Measurements from ENCODE around the gene PRSS56. TPM values are rescaled to one million over a fixed set of nuclear protein-coding genes. Genes with fewer than 3 reads are reported as not detected.

PRSS56 gene
- total and polyA plus RNA-seq, 2 of the 8 experiments (the other 6 are each of a cell fraction or from before 2014, with no cell fraction given) = 0.03 TPM; not detected in 1

GRCh38 chr2:232562515-232563151, 42.4 kb downstream of the PRSS56 start:
- Histone ChIP-seq H4K8ac (ENCODE audit: extremely low read depth, insufficient read depth, low read length) (no peak overlapping the region), H3K18ac (ENCODE audit: extremely low read depth, low read length) (no peak overlapping the region), H3K4me2 (ENCODE audit: insufficient read depth in 1 of 2, low read depth in 2 of 2, low read length in 2 of 2) (no peak overlapping the region), H2AFZ (ENCODE audit: low read length) (no peak overlapping the region), H4K5ac (ENCODE audit: insufficient read length, low read depth, low read length) (no peak overlapping the region), H3K4me1 (replicated peaks in 1 of 4; ENCODE audit: control insufficient read depth in 3 of 4, insufficient read depth in 4 of 4, low read length in 3 of 4) (no peaks in the 10 kb centered on the region), H2BK120ac (replicated peaks; ENCODE audit: low read depth, low read length) (no peak overlapping the region), H2AK5ac (ENCODE audit: low read depth, low read length) (no peak overlapping the region), H2BK12ac (ENCODE audit: low read depth, low read length) (no peak overlapping the region), H2BK15ac (ENCODE audit: low read length) (no peak overlapping the region), H3K56ac (replicated peaks; ENCODE audit: insufficient read length, low read depth, low read length) (no peak overlapping the region), H2BK5ac (ENCODE audit: low read depth, low read length) (no peak overlapping the region), H3K14ac (ENCODE audit: insufficient read length) (no peak overlapping the region), H3K79me1 (ENCODE audit: low read depth, low read length) (peaks cover 2% of the 10 kb centered on the region; the same call in 1 of the 2 replicates), H3K9ac (replicated peaks in 1 of 4; ENCODE audit: extremely low read depth in 1 of 4, low read depth in 3 of 4, low read length in 3 of 4) (no peak overlapping the region), H3K9me3 (ENCODE audit: insufficient read depth in 2 of 2, low read depth in 1 of 2, low read length in 1 of 2) (no peaks in the 10 kb centered on the region), H3K23me2 (ENCODE audit: low read depth, low read length) (no peaks in the 10 kb centered on the region), H3K4ac (replicated peaks; ENCODE audit: insufficient read length, low read depth, low read length) (no peak overlapping the region), H3K27me3 (replicated peaks in 1 of 4; ENCODE audit: control insufficient read depth in 3 of 4, extremely low read depth in 1 of 4, insufficient read depth in 3 of 4, low read length in 3 of 4) (no peaks in the 10 kb centered on the region), H4K91ac (replicated peaks; ENCODE audit: insufficient read length, low read length) (no peak overlapping the region), H3K4me3 (ENCODE audit: extremely low read depth in 1 of 4, insufficient read depth in 2 of 4, low read depth in 3 of 4, low read length in 4 of 4) (no peak overlapping the region), H3K79me2 (ENCODE audit: control insufficient read depth in 1 of 2, insufficient read depth in 2 of 2, low read length in 2 of 2) (no peaks in the 10 kb centered on the region), H3K36me3 (ENCODE audit: control insufficient read depth in 2 of 4, insufficient read depth in 4 of 4, low read length in 3 of 4) (peaks cover 9 to 66% (median 35%) of the 10 kb centered on the region in 4 experiments), H2BK20ac (ENCODE audit: low read length) (no peak overlapping the region), H4K20me1 (replicated peaks in 1 of 2; ENCODE audit: control insufficient read depth in 1 of 2, insufficient read depth in 2 of 2, low read length in 2 of 2) (peaks cover 0 to 3% of the 10 kb centered on the region in 2 experiments), H3K27ac (ENCODE audit: low read depth, low read length) (no peak overlapping the region), H3K23ac (ENCODE audit: insufficient read length) (no peak overlapping the region)
- 83% methylated on average over 8 of the region's 8 CpGs; no CpG with 5 or more reads in 1 of the 2 experiments for WGBS, 2 experiments (ENCODE audit: extremely low coverage in 1 of 2, insufficient coverage in 1 of 2, insufficient read length in 1 of 2, insufficient replicate concordance in 2 of 2, low coverage in 1 of 2, low lambda C conversion rate in 2 of 2, missing lambda C conversion rate in 1 of 2)
- DNase-seq (ENCODE audit: low read depth in 1 of 2, low spot score in 2 of 2) (no peak), FAIRE-seq (peak; percentile 28)
- TF ChIP-seq CTCF (IDR thresholded peaks at IDR 0.05; ENCODE audit: control extremely low read depth in 1 of 3, insufficient read depth in 1 of 3, low read depth in 1 of 3, low read length in 3 of 3) (peak in 1 of 3 experiments; percentile 12; a peak in 1 of 4 replicates), EP300 (IDR thresholded peaks at IDR 0.05; ENCODE audit: borderline replicate concordance in 1 of 2, low read depth in 2 of 2, low read length in 2 of 2) (no peak), ATF2 (IDR thresholded peaks at IDR 0.05; ENCODE audit: low read length) (no peak)
- ChIA-PET CTCF (ENCODE audit: partially characterized antibody) (interaction anchor here (0.5 to 2.1 kb wide), 8 partner anchors 10 to 581 kb away, joined by 3 to 8 read pairs (median 3); no protein-coding TSS in a partner anchor), POLR2A (ENCODE audit: partially characterized antibody) (interaction anchor here (0.8 to 2.6 kb wide), 7 partner anchors 9 to 24 kb away, joined by 3 to 20 read pairs (median 4); partner anchors contain the start of genes EIF4E2 and TIGD1)

All from H1 (cell line).